Gastroesophageal sphincter (tissue), 4 donors: ENCODE results near the gene PPP2R3B. TPM values are rescaled to one million over a fixed set of nuclear protein-coding genes. Genes with fewer than 3 reads are reported as not detected.
A peak's percentile ranks its signal among the peaks of the same experiment; 100 is the strongest.
"Not testable (repeated sequence)": the region's sequence is repeated elsewhere in the genome, so short reads cannot be mapped to it uniquely, and the experiment has no call there.

Experiments used
- ATAC-seq: fragments of 150-250 bp; one replicate; pipeline ENCODE4 v1.9.1; 2016; ENCODE audit warnings: mild to moderate bottlenecking, moderate library complexity
- H3K27ac ChIP-seq, 4 donors: fragments of 200-600 bp; sonication (generic) in 3 of 4; 1 replicate in 3 of 4; 2 replicates in 1 of 4; pipeline ENCODE4 v1.5.1; 2016 to 2019
- H3K27me3 ChIP-seq: fragments of 200-600 bp; sonication (generic); one replicate; pipeline ENCODE4 v1.5.1; 2019
- H3K36me3 ChIP-seq, 2 donors: fragments of 200-600 bp; sonication (generic); one replicate each; pipeline ENCODE4 v1.5.1; 2019; ENCODE audit warnings: control low read depth in 1 of 2
- H3K4me1 ChIP-seq, 3 donors: fragments of 200-600 bp; sonication (generic); 1 replicate in 2 of 3; 2 replicates in 1 of 3; pipeline ENCODE4 v1.5.1; 2016 to 2019; ENCODE audit warnings: control low read depth in 2 of 3
- H3K4me3 ChIP-seq, 2 donors: fragments of 200-600 bp; sonication (generic); one replicate each; pipeline ENCODE4 v1.5.1; 2019; ENCODE audit warnings: mild to moderate bottlenecking in 1 of 2, moderate library complexity in 1 of 2
- H3K9me3 ChIP-seq, 3 donors: fragments of 200-600 bp; sonication (generic); one replicate each; pipeline ENCODE4 v1.5.1; 2017 to 2019; ENCODE audit warnings: control low read depth in 2 of 3
- CTCF ChIP-seq, 4 experiments: fragments of 200-600 bp in 2 of 4; fragments of 450-650 bp in 2 of 4; sonication (generic) in 1 of 4; IDR thresholded peaks; one replicate each; pipeline ENCODE4 v1.5.1; 2017 to 2019; ENCODE audit warnings: antibody characterized with exemption in 4 of 4, mild to moderate bottlenecking in 2 of 4, moderate library complexity in 2 of 4
- EP300 ChIP-seq: sonication (generic); formaldehyde crosslinking; IDR thresholded peaks from one replicate; pipeline ENCODE4 v1.6.1; 2017; ENCODE audit warnings: antibody characterized with exemption, mild to moderate bottlenecking
- POLR2A ChIP-seq, 2 donors: fragments of 450-650 bp; IDR thresholded peaks; one replicate each; pipeline ENCODE4 v1.6.1; 2017; ENCODE audit warnings: antibody characterized with exemption in 2 of 2, mild to moderate bottlenecking in 2 of 2, moderate library complexity in 1 of 2
- POLR2AphosphoS5 ChIP-seq: sonication (generic); formaldehyde crosslinking; IDR thresholded peaks from one replicate; pipeline ENCODE4 v1.6.1; 2017; ENCODE audit warnings: antibody characterized with exemption
- WGBS, 2 donors: methylation state at CpG; one replicate each; pipeline ENCODE4 v1.1.5; 2018; ENCODE audit warnings: low coverage in 1 of 2; 5-methylcytosine and 5-hydroxymethylcytosine counted together
- total RNA-seq, 4 donors: library from RNA; depleted of rRNA; stranded (reverse); fragments of >200 nt; gene quantifications; one replicate each; pipeline ENCODE4 v1.1.0, GENCODE V29; 2016

Gene PPP2R3B
- total RNA-seq = 1 to 10 TPM; 3.8 to 6.5 (median 5.1) TPM

- Histone ChIP-seq H3K36me3 (no peaks in the 10 kb centered on the region), H3K27me3 (no peaks in the 10 kb centered on the region), H3K9me3 (no peaks in the 10 kb centered on the region), H3K27ac (peak within 1 kb of the TSS; percentile 75 to 99 (median 98)), H3K4me3 (peak within 1 kb of the TSS; percentile 51 to 90), H3K4me1 (peaks cover 0 to 19% (median 8%) of the 10 kb centered on the region in 3 donors)
- ATAC-seq = peak; percentile 100
- WGBS, 2 donors = 0% methylated on average over 6 to 48 of the region's 102 CpGs
- TF ChIP-seq EP300 (no peak), POLR2AphosphoS5 (peak; percentile 80), POLR2A (IDR thresholded peaks at IDR 0.05) (peak; percentile 47 to 66), CTCF (IDR thresholded peaks at IDR 0.05) (peak in 2 of 4 experiments; percentile 37 to 50)
These were observed at the start of gene PPP2R3B for GRCh38 chrX:386768-387575. TSS of gene PPP2R3B (minus strand) at chrX:386907. CDS start at chrX:386691, 216 bp downstream.

- no peak for TF ChIP-seq CTCF (IDR thresholded peaks at IDR 0.05)
- no peak for TF ChIP-seq POLR2AphosphoS5
- no peak for TF ChIP-seq EP300
- TF ChIP-seq POLR2A (IDR thresholded peaks at IDR 0.05) = no peak
- WGBS, 2 donors = 17 to 69% methylated on average over 7 to 18 of the region's 29 CpGs
- Histone ChIP-seq H3K9me3 (no peaks in the 10 kb centered on the region), H3K36me3 (no peaks in the 10 kb centered on the region), H3K27ac (no peak overlapping the region), H3K27me3 (peaks cover 42% of the 10 kb centered on the region), H3K4me3 (no peak overlapping the region), H3K4me1 (peaks cover 0 to 10% (median 0%) of the 10 kb centered on the region in 3 donors)
- ATAC-seq = no peak
These were observed 48.9 kb upstream of the PPP2R3B start for GRCh38 chrX:435536-436122.

- no peaks in the 10 kb centered on the region for H3K9me3 ChIP-seq
- peaks cover 42% of the 10 kb centered on the region for H3K27me3 ChIP-seq
- no peaks in the 10 kb centered on the region for H3K36me3 ChIP-seq
- no peak overlapping the region for H3K27ac ChIP-seq
- no peak for ATAC-seq
- 20 to 59% methylated on average over 3 to 16 of the region's 17 CpGs for WGBS, 2 donors
- H3K4me1 ChIP-seq = peaks cover 0 to 10% (median 0%) of the 10 kb centered on the region in 3 donors
- no peak for TF ChIP-seq POLR2A (IDR thresholded peaks at IDR 0.05)
- no peak overlapping the region for H3K4me3 ChIP-seq
These were observed 48.2 kb upstream of the PPP2R3B start for GRCh38 chrX:434946-435345.

GRCh38 chrX:433771-434170 is 47.1 kb upstream of the PPP2R3B start:
- no peak for TF ChIP-seq EP300
- no peak for TF ChIP-seq POLR2A (IDR thresholded peaks at IDR 0.05)
- no peak for TF ChIP-seq CTCF (IDR thresholded peaks at IDR 0.05)
- TF ChIP-seq POLR2AphosphoS5 = no peak
- no peaks in the 10 kb centered on the region for H3K36me3 ChIP-seq
- peaks cover 0 to 10% (median 0%) of the 10 kb centered on the region in 3 donors for H3K4me1 ChIP-seq
- WGBS, 2 donors = 85 to 88% methylated on average over 5 to 14 of the region's 26 CpGs
- no peaks in the 10 kb centered on the region for H3K9me3 ChIP-seq
- peaks cover 41% of the 10 kb centered on the region for H3K27me3 ChIP-seq
- H3K4me3 ChIP-seq = no peak overlapping the region
- H3K27ac ChIP-seq = no peak overlapping the region
- no peak for ATAC-seq

- not testable (repeated sequence) for H3K9me3 ChIP-seq, ATAC-seq, H3K27ac ChIP-seq, H3K4me1 ChIP-seq, H3K36me3 ChIP-seq, H3K4me3 ChIP-seq
- peaks cover 41% of the 10 kb centered on the region for H3K27me3 ChIP-seq
- no CpG with 5 or more reads among the region's 12 CpGs for WGBS, 2 donors
These were observed 46.0 kb upstream of the PPP2R3B start for GRCh38 chrX:432666-433065.
